ENCODE measurements around the gene AKT2. TPM values are rescaled to one million over a fixed set of nuclear protein-coding genes. Genes with fewer than 3 reads are reported as not detected.

Gene AKT2
- total and polyA plus RNA-seq, 8 donors = 49.2 to 79.3 (median 55.4) TPM

GRCh38 chr19:40213251-40213829 is 71.8 kb downstream of the AKT2 start:
- Histone ChIP-seq H3K27ac (no peak overlapping the region), H3K4me1 (no peaks in the 10 kb centered on the region), H3K36me3 (no peaks in the 10 kb centered on the region), H3K4me3 (no peak overlapping the region), H3K27me3 (peaks cover 0 to 11% (median 2%) of the 10 kb centered on the region in 4 donors), H3K9me3 (no peaks in the 10 kb centered on the region)
- 86 to 92% methylated on average over 37 to 53 of the region's 53 CpGs for WGBS, 2 donors
- TF ChIP-seq, protein P1, sequence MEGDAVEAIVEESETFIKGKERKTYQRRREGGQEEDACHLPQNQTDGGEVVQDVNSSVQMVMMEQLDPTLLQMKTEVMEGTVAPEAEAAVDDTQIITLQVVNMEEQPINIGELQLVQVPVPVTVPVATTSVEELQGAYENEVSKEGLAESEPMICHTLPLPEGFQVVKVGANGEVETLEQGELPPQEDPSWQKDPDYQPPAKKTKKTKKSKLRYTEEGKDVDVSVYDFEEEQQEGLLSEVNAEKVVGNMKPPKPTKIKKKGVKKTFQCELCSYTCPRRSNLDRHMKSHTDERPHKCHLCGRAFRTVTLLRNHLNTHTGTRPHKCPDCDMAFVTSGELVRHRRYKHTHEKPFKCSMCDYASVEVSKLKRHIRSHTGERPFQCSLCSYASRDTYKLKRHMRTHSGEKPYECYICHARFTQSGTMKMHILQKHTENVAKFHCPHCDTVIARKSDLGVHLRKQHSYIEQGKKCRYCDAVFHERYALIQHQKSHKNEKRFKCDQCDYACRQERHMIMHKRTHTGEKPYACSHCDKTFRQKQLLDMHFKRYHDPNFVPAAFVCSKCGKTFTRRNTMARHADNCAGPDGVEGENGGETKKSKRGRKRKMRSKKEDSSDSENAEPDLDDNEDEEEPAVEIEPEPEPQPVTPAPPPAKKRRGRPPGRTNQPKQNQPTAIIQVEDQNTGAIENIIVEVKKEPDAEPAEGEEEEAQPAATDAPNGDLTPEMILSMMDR (IDR thresholded peaks at IDR 0.05) = no peak
- intact Hi-C loops (cut with DNase I) = no loop called here
- DNase-seq (no peak), ATAC-seq (no peak), FAIRE-seq (no peak)

- no peaks in the 10 kb centered on the region for H3K36me3 ChIP-seq
- no peak overlapping the region for H3K4me3 ChIP-seq
- WGBS, 2 donors = 90 to 91% methylated on average over 5 of the region's 5 CpGs
- H3K4me1 ChIP-seq = no peaks in the 10 kb centered on the region
- intact Hi-C loops (cut with DNase I) = no loop called here
- TF ChIP-seq, protein P1 (IDR thresholded peaks at IDR 0.05) = no peak
- H3K27ac ChIP-seq = no peak overlapping the region
- no peaks in the 10 kb centered on the region for H3K27me3 ChIP-seq
- FAIRE-seq = no peak
- no peak for ATAC-seq
- DNase-seq = no peak
- H3K9me3 ChIP-seq = no peaks in the 10 kb centered on the region
These were observed 74.3 kb downstream of the AKT2 start for GRCh38 chr19:40210889-40211288.

GRCh38 chr19:40208602-40209001 is 76.5 kb downstream of the AKT2 start:
- no peaks in the 10 kb centered on the region for H3K36me3 ChIP-seq
- intact Hi-C loops (cut with DNase I) = no loop called here

GRCh38 chr19:40205760-40206159 is 79.4 kb downstream of the AKT2 start:
- no peaks in the 10 kb centered on the region for H3K4me1 ChIP-seq
- no peak for ATAC-seq
- no peaks in the 10 kb centered on the region for H3K27me3 ChIP-seq
- no peak overlapping the region for H3K27ac ChIP-seq
- no peaks in the 10 kb centered on the region for H3K36me3 ChIP-seq
- H3K4me3 ChIP-seq = no peak overlapping the region
- H3K9me3 ChIP-seq = no peaks in the 10 kb centered on the region
- TF ChIP-seq, protein P1 (IDR thresholded peaks at IDR 0.05) = no peak
- FAIRE-seq = no peak
- intact Hi-C loops (cut with DNase I) = no loop called here
- DNase-seq = no peak
- WGBS, 2 donors = 97% methylated on average over 12 to 21 of the region's 21 CpGs

More at GRCh38 chr19:40208602-40209001, 76.5 kb downstream of the AKT2 start:
- ATAC-seq (no peak), FAIRE-seq (no peak), DNase-seq (no peak)
- no peak overlapping the region for H3K27ac ChIP-seq
- H3K9me3 ChIP-seq = no peaks in the 10 kb centered on the region
- H3K27me3 ChIP-seq = no peaks in the 10 kb centered on the region
- WGBS, 2 donors = 97 to 98% methylated on average over 5 of the region's 5 CpGs
- H3K4me1 ChIP-seq = no peaks in the 10 kb centered on the region
- TF ChIP-seq, protein P1 (IDR thresholded peaks at IDR 0.05) = no peak
- no peak overlapping the region for H3K4me3 ChIP-seq

DNA sequence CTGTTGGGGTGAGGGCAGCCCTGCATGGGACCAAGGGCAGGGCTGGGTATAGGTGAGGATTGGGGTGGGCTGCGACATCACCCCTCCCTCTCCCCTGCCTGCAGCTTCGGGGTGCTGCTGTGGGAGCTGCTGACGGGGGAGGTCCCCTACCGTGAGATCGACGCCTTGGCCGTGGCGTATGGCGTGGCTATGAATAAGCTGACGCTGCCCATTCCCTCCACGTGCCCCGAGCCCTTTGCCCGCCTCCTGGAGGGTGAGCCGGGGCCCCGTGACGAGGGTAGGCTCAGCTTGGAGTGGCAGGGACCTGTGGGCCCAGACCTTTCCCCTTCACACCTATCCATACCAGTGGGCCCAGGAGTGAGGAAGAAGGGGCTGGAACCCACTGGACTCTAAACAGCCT is 80.8 kb downstream of the AKT2 start:
- no peak overlapping the region for H3K4me3 ChIP-seq
- no peak for ATAC-seq
- no peaks in the 10 kb centered on the region for H3K36me3 ChIP-seq
- no peaks in the 10 kb centered on the region for H3K4me1 ChIP-seq
- DNase-seq = no peak
- H3K27me3 ChIP-seq = no peaks in the 10 kb centered on the region
- TF ChIP-seq, protein P1 (IDR thresholded peaks at IDR 0.05) = no peak
- H3K27ac ChIP-seq = no peak overlapping the region
- FAIRE-seq = no peak
- 96 to 97% methylated on average over 9 to 16 of the region's 16 CpGs for WGBS, 2 donors
- intact Hi-C loops (cut with DNase I) = no loop called here
- no peaks in the 10 kb centered on the region for H3K9me3 ChIP-seq
